SK-N-SH treated with all-trans-retinoic acid at 6 μM for 48 hours (cell line): Measurements from ENCODE around the gene ATP11A.

ENCODE experiments used
- CREB5 ChIP-seq: fragments of 250-450 bp; sonication (Bioruptor Pico); IDR thresholded peaks from 2 replicates; pipeline ENCODE4 v1.5.1; 2020; ENCODE audit warnings: low read depth, mild to moderate bottlenecking, moderate library complexity
- ZFP3 ChIP-seq: fragments of 250-450 bp; sonication (Bioruptor Pico); IDR thresholded peaks from 2 replicates; pipeline ENCODE4 v1.5.0; 2020; ENCODE audit warnings: mild to moderate bottlenecking, moderate library complexity
- ZFP30 ChIP-seq: fragments of 450-650 bp; formaldehyde crosslinking; IDR thresholded peaks from 2 replicates; pipeline ENCODE4 v1.5.0; 2022; ENCODE audit warnings: mild to moderate bottlenecking, moderate library complexity

DNA sequence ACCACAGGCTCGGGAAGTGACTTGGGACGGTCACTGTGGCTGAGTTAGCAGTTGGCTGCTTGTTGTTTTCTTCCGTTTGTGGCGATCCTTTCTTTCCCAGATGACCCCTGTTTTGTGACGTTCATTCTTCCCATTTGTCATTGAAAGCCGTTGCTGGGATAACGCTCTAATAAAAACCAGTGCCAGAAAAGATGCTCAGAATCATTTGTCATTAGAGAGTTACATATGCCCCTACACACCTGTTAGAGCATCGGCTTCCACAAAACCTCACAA lies 239.9 kb downstream of the ATP11A start:
- no peak for TF ChIP-seq CREB5
- TF ChIP-seq ZFP30 (CRISPR knock-in tag): no peak
- TF ChIP-seq ZFP3: no peak
